Endothelial cell of umbilical vein (primary cell): ENCODE results near the gene HTR7. TPM values are rescaled to one million over a fixed set of nuclear protein-coding genes. Genes with fewer than 3 reads are reported as not detected.

Experiments used
- BruUV-seq: library from RNA; stranded (reverse); fragments of 400-500 nt; replicated peaks from 2 replicates; lab custom pipeline; 2021; lab: Mats Ljungman, UMichigan
- CTCF ChIA-PET: fragments of 300-600, 350-600 bp; sonication (Branson Sonifier 250); formaldehyde crosslinking; loops from one replicate; lab custom pipeline; 2021; ENCODE audit warnings: antibody characterized with exemption, inconsistent platforms; lab: Charles Lee
- POLR2A ChIA-PET: fragments of 300-600, 350-600 bp; sonication (Branson Sonifier 250); formaldehyde crosslinking; loops from one replicate; lab custom pipeline; 2021; ENCODE audit warnings: antibody characterized with exemption, inconsistent platforms; lab: Charles Lee
- DNase-seq: peaks from one replicate; pipeline ENCODE4 v3.0.0-alpha.2; 2011; ENCODE audit warnings: low read depth, low spot score
- FAIRE-seq: peaks from 2 replicates; lab custom pipeline; 2011; peaks lifted over from hg19 to GRCh38; lab: Jason Lieb, UNC
- H2AFZ ChIP-seq: 2 replicates; pipeline ENCODE4 v1.6.0; 2012; ENCODE audit warnings: low read depth, low read length, control low read depth, inconsistent platforms
- H3K27ac ChIP-seq: 2 replicates; pipeline ENCODE4 v1.5.1; 2011; ENCODE audit warnings: low read depth, mild to moderate bottlenecking, control low read depth, low read length, moderate library complexity; ENCODE audit not compliant: insufficient read depth
- H3K27me3 ChIP-seq, 2 experiments: 2 replicates each; pipeline versions ENCODE4 v1.6.0 to v1.6.1; 2011; ENCODE audit warnings: low read length in 2 of 2, mixed read lengths in 1 of 2; ENCODE audit not compliant: control insufficient read depth in 2 of 2, insufficient read depth in 2 of 2
- H3K36me3 ChIP-seq, 2 experiments: 2 replicates in 1 of 2; 3 replicates in 1 of 2; pipeline ENCODE4 v1.5.1; 2011; ENCODE audit warnings: low read length in 2 of 2, mild to moderate bottlenecking in 1 of 2, moderate library complexity in 1 of 2; ENCODE audit not compliant: control insufficient read depth in 2 of 2, insufficient read depth in 2 of 2; ENCODE audit errors: extremely low read depth in 1 of 2
- H3K4me1 ChIP-seq: 3 replicates; pipeline ENCODE4 v1.5.1; 2011; ENCODE audit warnings: mild to moderate bottlenecking, low read length; ENCODE audit not compliant: control insufficient read depth, insufficient read depth; ENCODE audit errors: extremely low read depth
- H3K4me2 ChIP-seq: 2 replicates; pipeline ENCODE4 v1.6.1; 2011; ENCODE audit warnings: low read length, control low read depth, mixed read lengths; ENCODE audit not compliant: insufficient read depth
- H3K4me3 ChIP-seq, 3 experiments: fragments of 200-600 bp in 1 of 3; sonication (generic), shearing (Covaris generic) in 1 of 3; replicated peaks in 1 of 3; 2 replicates each; pipeline ENCODE4 v1.5.1; 2011 to 2016; ENCODE audit warnings: control low read depth in 3 of 3, low read length in 3 of 3, mild to moderate bottlenecking in 2 of 3, inconsistent platforms in 1 of 3, low read depth in 1 of 3, moderate library complexity in 1 of 3; ENCODE audit not compliant: insufficient read depth in 1 of 3
- H3K79me2 ChIP-seq: 2 replicates; pipeline ENCODE4 v1.6.0; 2012; ENCODE audit warnings: low read length, inconsistent platforms; ENCODE audit not compliant: control insufficient read depth, insufficient read depth
- H3K9ac ChIP-seq: replicated peaks from 2 replicates; pipeline ENCODE3; 2011; ENCODE audit warnings: low read length, control low read depth; ENCODE audit not compliant: insufficient read depth; ENCODE audit errors: extremely low read depth
- H3K9me1 ChIP-seq: replicated peaks from 3 replicates; pipeline ENCODE4 v1.6.0; 2011; ENCODE audit warnings: mild to moderate bottlenecking, low read length; ENCODE audit not compliant: control insufficient read depth, insufficient read depth; ENCODE audit errors: extremely low read depth
- H3K9me3 ChIP-seq: replicated peaks from 2 replicates; pipeline ENCODE4 v1.5.1; 2012; ENCODE audit warnings: low read length, inconsistent platforms; ENCODE audit not compliant: control insufficient read depth, insufficient read depth
- H4K20me1 ChIP-seq: replicated peaks from 2 replicates; pipeline ENCODE3; 2011; ENCODE audit warnings: mild to moderate bottlenecking, low read length; ENCODE audit not compliant: control insufficient read depth, insufficient read depth; ENCODE audit errors: extremely low read depth
- CTCF ChIP-seq, 2 donors: IDR thresholded peaks; 1 replicate in 1 of 2; 2 replicates in 1 of 2; pipeline ENCODE4 v1.5.1; 2011; ENCODE audit warnings: low read length in 2 of 2, mild to moderate bottlenecking in 2 of 2, moderate library complexity in 2 of 2, control low read depth in 1 of 2, inconsistent platforms in 1 of 2, low read depth in 1 of 2; ENCODE audit not compliant: insufficient read depth in 1 of 2; ENCODE audit errors: extremely low read depth in 1 of 2
- EZH2 ChIP-seq: IDR thresholded peaks from 2 replicates; pipeline ENCODE4 v1.6.1; 2012; ENCODE audit warnings: borderline replicate concordance, low read depth, mild to moderate bottlenecking, moderate library complexity, low read length, inconsistent platforms; ENCODE audit not compliant: severe bottlenecking
- FOS ChIP-seq: IDR thresholded peaks from 2 replicates; pipeline ENCODE4 v1.6.1; 2011; ENCODE audit warnings: mild to moderate bottlenecking, low read length, moderate library complexity, borderline replicate concordance; ENCODE audit not compliant: insufficient read depth
- GATA2 ChIP-seq: IDR thresholded peaks from 2 replicates; pipeline ENCODE4 v1.7.0; 2011; ENCODE audit warnings: low read depth, mild to moderate bottlenecking, moderate library complexity, mixed read lengths, low read length; ENCODE audit not compliant: insufficient read length, insufficient read depth
- JUN ChIP-seq: IDR thresholded peaks from 2 replicates; pipeline ENCODE4 v1.6.1; 2011; ENCODE audit warnings: borderline replicate concordance, low read depth; ENCODE audit not compliant: insufficient read length, insufficient read depth
- MAX ChIP-seq: IDR thresholded peaks from 2 replicates; pipeline ENCODE4 v1.6.1; 2011; ENCODE audit not compliant: insufficient read depth, insufficient read length
- MYC ChIP-seq: IDR thresholded peaks from one replicate; pipeline ENCODE4 v1.6.1; 2011; ENCODE audit warnings: mild to moderate bottlenecking, low read depth, low read length
- POLR2A ChIP-seq: IDR thresholded peaks from 2 replicates; pipeline ENCODE4 v1.6.1; 2012; ENCODE audit warnings: low read depth, mild to moderate bottlenecking, control low read depth, low read length
- POLR2AphosphoS5 ChIP-seq: IDR thresholded peaks from 2 replicates; pipeline ENCODE4 v1.6.1; 2012; ENCODE audit warnings: low read depth, mild to moderate bottlenecking, control low read depth, low read length, moderate library complexity; ENCODE audit not compliant: insufficient read depth
- dilution Hi-C: fragments of 300-500 bp; cut with MboI; formaldehyde crosslinking; loops from one replicate; pipeline ENCODE4 v1.15.0; 2019; ENCODE audit warnings: low sequenced_read_pairs; ENCODE audit not compliant: extremely low pct_ligation_motif_present
- intact Hi-C: fragments of 100-400 bp; cut with micrococcal nuclease; formaldehyde crosslinking; loops from one replicate; pipeline ENCODE4 v1.10.0; 2022
- polyA plus RNA-seq, 4 experiments: library from polyadenylated mRNA; depleted of rRNA in 3 of 4; stranded (reverse) in 3 of 4; unstranded in 1 of 4; fragments of >200 nt; gene quantifications; 2 replicates each; pipeline versions ENCODE4 v1.2.1 to v1.2.3, GENCODE V29; 2011 to 2012; ENCODE audit warnings: missing spikeins in 1 of 4
- total RNA-seq: library from RNA; stranded (reverse); gene quantifications from 2 replicates; pipeline ENCODE4 v1.2.3, GENCODE V29; 2021

The HTR7 gene
- total and polyA plus RNA-seq, 2 donors (not counting 3 experiments of a cell fraction or from before 2014, with no cell fraction given), result 0.01 to 0.22 TPM

- H3K36me3 ChIP-seq, result no peaks in the 10 kb centered on the region
- ChIA-PET CTCF (interaction anchor here (0.7 to 7.2 kb wide), 2 partner anchors 12 to 15 kb away, joined by 3 to 39 read pairs; no protein-coding TSS in a partner anchor), POLR2A (no interaction called here)
- peaks cover 0 to 2% of the 10 kb centered on the region in 2 experiments for H3K27me3 ChIP-seq
- H3K4me3 ChIP-seq, result no peak overlapping the region
- FAIRE-seq (no peak), DNase-seq (no peak)
- TF ChIP-seq POLR2AphosphoS5 (no peak), POLR2A (no peak), MAX (no peak), GATA2 (no peak), JUN (no peak), EZH2 (no peak), FOS (no peak), CTCF (IDR thresholded peaks at IDR 0.05; ENCODE audit: extremely low read depth in 1 of 2, insufficient read depth in 1 of 2, low read depth in 1 of 2, low read length in 2 of 2) (no peak), MYC (no peak)
- H3K9me3 ChIP-seq, result no peaks in the 10 kb centered on the region
- no peaks in the 10 kb centered on the region for H4K20me1 ChIP-seq
- no TSS peak for BruUV-seq
- H3K27ac ChIP-seq, result no peak overlapping the region
- no peak overlapping the region for H3K4me2 ChIP-seq
- intact Hi-C loops, result no loop called here
- dilution Hi-C loops, result no loop called here
- no peaks in the 10 kb centered on the region for H3K79me2 ChIP-seq
- H3K9ac ChIP-seq, result no peak overlapping the region
- H2AFZ ChIP-seq, result no peak overlapping the region
- no peaks in the 10 kb centered on the region for H3K9me1 ChIP-seq
- H3K4me1 ChIP-seq, result no peaks in the 10 kb centered on the region
Observed at GRCh38 chr10:90775351-90776028, 82.3 kb downstream of the HTR7 start.
